ENCODE data around the gene DRAXIN.

DNA sequence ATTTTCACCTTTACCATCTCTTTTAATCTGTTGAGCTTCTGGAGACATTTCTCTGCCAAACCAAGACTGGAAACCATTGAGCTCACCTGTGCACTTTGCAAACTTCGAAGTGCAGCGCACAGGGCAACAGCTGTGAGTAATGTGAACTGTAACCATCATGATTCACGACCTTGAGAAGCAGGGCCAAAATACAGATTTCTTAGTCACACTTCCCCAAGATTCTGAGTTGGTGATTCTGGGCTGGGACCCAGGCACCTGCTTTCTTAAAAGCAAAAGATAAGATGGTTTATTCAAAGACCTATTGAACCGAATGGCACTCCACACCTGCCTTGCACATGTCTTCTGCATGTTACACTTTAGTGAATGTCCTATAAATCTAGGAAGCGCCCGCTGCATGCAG lies 54.6 kb downstream of the DRAXIN start:
- TF ChIP-seq, protein P1, sequence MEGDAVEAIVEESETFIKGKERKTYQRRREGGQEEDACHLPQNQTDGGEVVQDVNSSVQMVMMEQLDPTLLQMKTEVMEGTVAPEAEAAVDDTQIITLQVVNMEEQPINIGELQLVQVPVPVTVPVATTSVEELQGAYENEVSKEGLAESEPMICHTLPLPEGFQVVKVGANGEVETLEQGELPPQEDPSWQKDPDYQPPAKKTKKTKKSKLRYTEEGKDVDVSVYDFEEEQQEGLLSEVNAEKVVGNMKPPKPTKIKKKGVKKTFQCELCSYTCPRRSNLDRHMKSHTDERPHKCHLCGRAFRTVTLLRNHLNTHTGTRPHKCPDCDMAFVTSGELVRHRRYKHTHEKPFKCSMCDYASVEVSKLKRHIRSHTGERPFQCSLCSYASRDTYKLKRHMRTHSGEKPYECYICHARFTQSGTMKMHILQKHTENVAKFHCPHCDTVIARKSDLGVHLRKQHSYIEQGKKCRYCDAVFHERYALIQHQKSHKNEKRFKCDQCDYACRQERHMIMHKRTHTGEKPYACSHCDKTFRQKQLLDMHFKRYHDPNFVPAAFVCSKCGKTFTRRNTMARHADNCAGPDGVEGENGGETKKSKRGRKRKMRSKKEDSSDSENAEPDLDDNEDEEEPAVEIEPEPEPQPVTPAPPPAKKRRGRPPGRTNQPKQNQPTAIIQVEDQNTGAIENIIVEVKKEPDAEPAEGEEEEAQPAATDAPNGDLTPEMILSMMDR (IDR thresholded peaks at IDR 0.05; ENCODE audit: borderline replicate concordance, extremely low read depth, low read length, poor library complexity, severe bottlenecking): no peak
- TF ChIP-seq EZH2 (IDR thresholded peaks at IDR 0.05; ENCODE audit: borderline replicate concordance, low read depth, low read length, severe bottlenecking): no peak
